Trophoblast cell (in vitro differentiated cells and primary cell): Measurements from ENCODE around the gene GPRC5D.

Source experiments
- DNase-seq, 2 donors: peaks; one replicate each; pipeline ENCODE4 v3.0.0-alpha.2; 2016
- H2AFZ ChIP-seq: 2 replicates; pipeline ENCODE4 v1.6.1; 2013; ENCODE audit warnings: low read length, moderate library complexity, mild to moderate bottlenecking; ENCODE audit not compliant: insufficient read depth, poor library complexity
- H2AK5ac ChIP-seq: 2 replicates; pipeline ENCODE4 v1.6.1; 2013; ENCODE audit warnings: mild to moderate bottlenecking, low read length
- H2BK120ac ChIP-seq: 2 replicates; pipeline ENCODE4 v1.6.1; 2013; ENCODE audit warnings: low read length, mild to moderate bottlenecking, moderate library complexity; ENCODE audit not compliant: insufficient read depth, poor library complexity
- H2BK12ac ChIP-seq: 2 replicates; pipeline ENCODE4 v1.6.1; 2013; ENCODE audit warnings: mild to moderate bottlenecking, low read length, moderate library complexity
- H2BK5ac ChIP-seq: 2 replicates; pipeline ENCODE4 v1.6.1; 2013; ENCODE audit warnings: low read length, low read depth, moderate library complexity, mild to moderate bottlenecking; ENCODE audit not compliant: poor library complexity
- H3K14ac ChIP-seq: 2 replicates; pipeline ENCODE4 v1.6.1; 2013; ENCODE audit warnings: mild to moderate bottlenecking, low read length
- H3K18ac ChIP-seq: 2 replicates; pipeline ENCODE4 v1.6.1; 2013; ENCODE audit warnings: mild to moderate bottlenecking, low read length
- H3K23ac ChIP-seq: 2 replicates; pipeline ENCODE4 v1.6.1; 2013; ENCODE audit warnings: low read length
- H3K27ac ChIP-seq: 2 replicates; pipeline ENCODE4 v1.5.1; 2013; ENCODE audit warnings: low read depth, mild to moderate bottlenecking, inconsistent platforms, low read length, moderate library complexity
- H3K27me3 ChIP-seq: 2 replicates; pipeline ENCODE4 v1.6.1; 2013; ENCODE audit warnings: inconsistent platforms, mild to moderate bottlenecking, low read length, moderate library complexity; ENCODE audit not compliant: insufficient read depth
- H3K36me3 ChIP-seq, 2 experiments: 1 replicate in 1 of 2; 2 replicates in 1 of 2; pipeline ENCODE4 v1.6.1; 2013; ENCODE audit warnings: low read length in 2 of 2, mild to moderate bottlenecking in 2 of 2, moderate library complexity in 1 of 2; ENCODE audit not compliant: insufficient read depth in 2 of 2, control insufficient read depth in 1 of 2
- H3K4ac ChIP-seq: 2 replicates; pipeline ENCODE4 v1.6.1; 2013; ENCODE audit warnings: low read depth, mild to moderate bottlenecking, low read length, moderate library complexity
- H3K4me1 ChIP-seq, 2 experiments: 1 replicate in 1 of 2; 2 replicates in 1 of 2; pipeline ENCODE4 v1.6.1; 2013; ENCODE audit warnings: low read length in 2 of 2, mild to moderate bottlenecking in 2 of 2, moderate library complexity in 1 of 2; ENCODE audit not compliant: insufficient read depth in 2 of 2, control insufficient read depth in 1 of 2
- H3K4me2 ChIP-seq: 2 replicates; pipeline ENCODE4 v1.6.1; 2013; ENCODE audit warnings: inconsistent platforms, mild to moderate bottlenecking, low read length, moderate library complexity
- H3K4me3 ChIP-seq: 2 replicates; pipeline ENCODE4 v1.5.1; 2013; ENCODE audit warnings: mild to moderate bottlenecking, low read depth, low read length, inconsistent platforms
- H3K79me1 ChIP-seq: one replicate; pipeline ENCODE4 v1.6.1; 2013; ENCODE audit warnings: low read length
- H3K79me2 ChIP-seq: 2 replicates; pipeline ENCODE4 v1.6.1; 2013; ENCODE audit warnings: low read length, mild to moderate bottlenecking; ENCODE audit not compliant: control insufficient read depth, insufficient read depth, poor library complexity
- H3K9ac ChIP-seq: 2 replicates; pipeline ENCODE4 v1.6.1; 2013; ENCODE audit warnings: mild to moderate bottlenecking, low read length
- H3K9me3 ChIP-seq: 2 replicates; pipeline ENCODE4 v1.6.1; 2013; ENCODE audit warnings: low read depth, mild to moderate bottlenecking, control low read depth, inconsistent platforms, low read length; ENCODE audit not compliant: insufficient read depth
- H4K12ac ChIP-seq: 2 replicates; pipeline ENCODE4 v1.6.1; 2013; ENCODE audit warnings: low read depth, mild to moderate bottlenecking, low read length, moderate library complexity
- H4K8ac ChIP-seq: 2 replicates; pipeline ENCODE4 v1.6.1; 2013; ENCODE audit warnings: low read depth, mild to moderate bottlenecking, low read length, moderate library complexity
- H4K91ac ChIP-seq: one replicate; pipeline ENCODE4 v1.6.1; 2013; ENCODE audit warnings: low read depth, mild to moderate bottlenecking, low read length, moderate library complexity
- WGBS: extraction: QIAGEN DNeasy Blood & Tissue Kit; methylation state at CpG from one replicate; pipeline ENCODE4 v1.1.7; 2013; ENCODE audit warnings: missing lambda C conversion rate; ENCODE audit not compliant: insufficient read length, insufficient coverage; ENCODE audit errors: extremely low coverage; 5-methylcytosine and 5-hydroxymethylcytosine counted together

Gene GPRC5D

DNA sequence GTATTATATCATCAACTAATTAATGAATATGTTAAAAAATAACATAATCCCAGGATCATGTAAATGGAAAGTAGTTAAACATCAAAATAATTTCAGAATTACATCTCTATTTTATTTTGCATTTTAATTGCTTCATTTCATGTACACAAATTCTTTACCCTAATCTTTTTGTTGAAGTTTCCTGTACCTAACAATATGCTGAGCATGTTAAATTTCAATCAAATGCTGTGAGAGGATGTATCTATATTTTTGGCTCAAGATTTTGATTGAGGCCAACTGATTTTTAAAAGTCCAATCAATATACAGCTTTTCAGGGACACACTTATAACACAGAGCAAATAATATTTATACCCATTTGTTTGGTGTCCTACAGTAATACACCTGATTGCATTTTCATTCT is 6.4 kb downstream of the GPRC5D start:
- H3K79me2 ChIP-seq: no peaks in the 10 kb centered on the region

DNA sequence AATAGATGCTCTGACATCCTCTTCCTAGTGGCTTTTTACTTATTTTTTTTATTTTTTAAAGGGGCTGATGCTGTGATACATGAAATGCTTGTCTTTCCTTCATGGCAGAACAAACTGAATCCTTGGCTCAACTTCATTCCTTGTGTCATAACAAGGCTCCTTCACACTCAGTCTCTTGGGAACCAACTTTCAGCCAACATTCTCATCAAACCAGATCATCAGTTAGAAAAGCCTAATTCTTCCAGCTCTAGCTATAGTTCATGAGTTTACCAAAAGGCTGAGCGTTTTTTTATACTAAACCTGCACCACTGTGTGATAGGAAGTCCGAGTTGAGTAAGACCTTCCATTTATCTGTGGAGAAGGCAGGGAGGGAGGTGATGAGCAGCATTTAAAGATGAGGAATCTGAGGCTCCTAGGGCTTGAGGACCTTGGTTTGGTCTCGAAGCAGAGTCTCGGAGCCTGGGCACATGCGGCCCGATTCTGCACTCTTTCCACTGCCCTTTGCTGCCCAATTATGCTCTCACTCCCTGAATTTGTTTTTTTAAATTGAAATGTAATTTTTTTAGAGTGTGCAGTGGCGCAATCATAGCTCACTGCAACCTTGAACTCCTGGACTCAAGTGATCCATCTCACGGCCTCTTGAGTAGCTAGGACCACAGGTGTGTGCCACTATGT is 8.2 kb downstream of the GPRC5D start:
- no peak overlapping the region for H3K4ac ChIP-seq
- H3K27ac ChIP-seq: no peak overlapping the region
- H3K9me3 ChIP-seq: no peaks in the 10 kb centered on the region
- peaks cover 2% of the 10 kb centered on the region for H3K79me2 ChIP-seq
- no peak overlapping the region for H3K23ac ChIP-seq
- H3K4me2 ChIP-seq: no peak overlapping the region
- DNase-seq: no peak
- H3K14ac ChIP-seq: no peak overlapping the region
- H3K4me3 ChIP-seq: no peak overlapping the region
- WGBS: no CpG with 5 or more reads among the region's 8 CpGs
- H4K91ac ChIP-seq: no peak overlapping the region
- no peak overlapping the region for H4K8ac ChIP-seq
- no peak overlapping the region for H2AK5ac ChIP-seq
- H3K4me1 ChIP-seq: peaks cover 10 to 14% of the 10 kb centered on the region in 2 experiments
- H3K27me3 ChIP-seq: no peaks in the 10 kb centered on the region
- no peak overlapping the region for H4K12ac ChIP-seq
- peaks cover 8% of the 10 kb centered on the region for H3K79me1 ChIP-seq
- no peak overlapping the region for H2AFZ ChIP-seq
- no peak overlapping the region for H2BK12ac ChIP-seq
- no peak overlapping the region for H2BK5ac ChIP-seq
- no peak overlapping the region for H3K9ac ChIP-seq
- H3K36me3 ChIP-seq: no peaks in the 10 kb centered on the region
- no peak overlapping the region for H3K18ac ChIP-seq
- no peak overlapping the region for H2BK120ac ChIP-seq

More for the DNA sequence above, 6.4 kb downstream of the GPRC5D start:
- Histone ChIP-seq H3K27me3 (no peaks in the 10 kb centered on the region), H3K4me2 (no peak overlapping the region), H3K18ac (no peak overlapping the region), H4K8ac (no peak overlapping the region), H3K9me3 (no peaks in the 10 kb centered on the region), H3K14ac (no peak overlapping the region), H3K27ac (no peak overlapping the region), H2BK5ac (no peak overlapping the region), H3K36me3 (peaks cover 0 to 4% of the 10 kb centered on the region in 2 experiments), H3K4ac (no peak overlapping the region), H4K12ac (no peak overlapping the region), H4K91ac (no peak overlapping the region), H3K23ac (no peak overlapping the region), H3K4me3 (no peak overlapping the region), H2AFZ (no peak overlapping the region), H2BK12ac (no peak overlapping the region), H3K79me1 (peaks cover 2% of the 10 kb centered on the region), H2AK5ac (no peak overlapping the region), H2BK120ac (no peak overlapping the region), H3K4me1 (peaks cover 5 to 9% of the 10 kb centered on the region in 2 experiments), H3K9ac (no peak overlapping the region)
- no peak for DNase-seq

DNA sequence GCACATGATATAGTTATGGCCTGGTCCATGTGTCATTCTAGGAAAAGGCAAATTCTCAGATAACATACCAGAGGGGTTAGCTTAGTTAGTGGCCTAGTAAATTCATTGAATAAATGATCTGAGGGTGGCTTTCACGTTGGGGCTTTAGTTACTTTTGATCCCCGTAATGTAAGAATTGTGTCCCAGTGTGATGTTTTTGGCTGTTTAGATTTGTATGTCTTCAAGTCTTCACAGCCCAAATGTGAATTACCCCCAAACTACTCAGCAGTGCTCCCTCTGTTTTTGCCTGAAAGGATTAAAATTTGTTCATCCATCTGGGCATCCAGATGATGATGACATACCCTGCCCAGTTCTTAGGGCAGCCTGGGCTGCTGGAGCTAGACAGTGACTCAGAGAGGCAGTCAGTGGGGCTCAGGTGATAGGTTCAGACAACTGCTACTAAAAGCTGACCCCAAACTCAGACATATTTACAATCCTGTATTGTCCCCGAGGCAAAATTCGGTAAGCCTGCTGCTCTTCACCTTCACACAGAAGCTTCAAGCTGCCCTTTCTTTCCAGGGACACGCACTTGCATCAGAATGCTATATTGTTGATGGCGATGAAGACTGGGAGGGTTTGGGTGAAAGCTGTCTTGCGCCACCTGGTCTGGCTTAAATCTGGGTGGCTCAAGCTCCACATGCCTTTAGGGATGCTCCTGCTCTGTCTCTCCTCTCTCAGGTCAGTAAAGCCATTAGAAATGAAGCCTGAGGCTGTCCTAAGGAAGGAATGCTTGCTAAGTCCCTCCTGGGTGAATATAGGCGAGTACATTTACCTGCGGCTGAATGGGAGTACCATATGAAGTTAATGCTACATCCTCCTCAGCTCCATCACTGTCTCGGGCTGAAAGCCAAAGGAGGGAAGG is 10.3 kb downstream of the GPRC5D start:
- H2BK120ac ChIP-seq: no peak overlapping the region
- H2BK12ac ChIP-seq: no peak overlapping the region
- no peaks in the 10 kb centered on the region for H3K27me3 ChIP-seq
- no CpG with 5 or more reads among the region's 10 CpGs for WGBS
- no peak overlapping the region for H2AFZ ChIP-seq
- H3K79me2 ChIP-seq: peaks cover 2% of the 10 kb centered on the region
- H4K91ac ChIP-seq: no peak overlapping the region
- H3K27ac ChIP-seq: peak overlapping the region; percentile 7
- no peak overlapping the region for H4K12ac ChIP-seq
- DNase-seq: no peak
- H3K4me2 ChIP-seq: no peak overlapping the region
- no peaks in the 10 kb centered on the region for H3K9me3 ChIP-seq
- no peak overlapping the region for H4K8ac ChIP-seq
- no peak overlapping the region for H3K23ac ChIP-seq
- H3K14ac ChIP-seq: no peak overlapping the region
- H2BK5ac ChIP-seq: no peak overlapping the region
- peaks cover 12 to 16% of the 10 kb centered on the region in 2 experiments for H3K4me1 ChIP-seq
- peaks cover 12% of the 10 kb centered on the region for H3K79me1 ChIP-seq
- no peak overlapping the region for H3K4ac ChIP-seq
- H2AK5ac ChIP-seq: no peak overlapping the region
- no peak overlapping the region for H3K18ac ChIP-seq
- H3K4me3 ChIP-seq: no peak overlapping the region
- H3K9ac ChIP-seq: no peak overlapping the region
- H3K36me3 ChIP-seq: peaks cover 0 to 2% of the 10 kb centered on the region in 2 experiments

DNA sequence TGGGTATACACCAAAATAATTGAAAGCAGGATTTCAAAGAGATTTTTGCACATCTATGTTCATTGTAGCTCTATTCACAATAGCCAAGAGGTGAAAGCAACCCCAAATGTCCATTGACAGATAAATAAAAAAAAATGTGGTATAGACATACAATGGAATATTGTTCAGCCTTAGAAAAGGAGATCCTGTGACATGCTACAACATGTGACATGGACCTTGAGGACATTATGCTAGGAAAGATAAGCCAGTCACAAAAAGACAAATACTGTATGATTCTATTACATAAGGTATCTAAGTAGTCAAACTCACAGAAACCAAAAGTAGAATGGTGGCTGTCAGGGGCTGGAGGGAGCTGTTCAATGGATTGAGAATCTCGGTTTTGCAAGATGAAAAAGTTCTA is 12.1 kb downstream of the GPRC5D start:
- Histone ChIP-seq H2BK5ac (no peak overlapping the region), H3K14ac (no peak overlapping the region), H4K8ac (no peak overlapping the region), H3K79me2 (peaks cover 2% of the 10 kb centered on the region), H3K4me3 (no peak overlapping the region), H3K27ac (no peak overlapping the region), H3K9me3 (no peaks in the 10 kb centered on the region), H2BK120ac (no peak overlapping the region), H3K4me1 (peaks cover 12 to 16% of the 10 kb centered on the region in 2 experiments), H3K79me1 (peaks cover 12% of the 10 kb centered on the region), H3K27me3 (no peaks in the 10 kb centered on the region), H4K91ac (no peak overlapping the region), H3K36me3 (peaks cover 0 to 2% of the 10 kb centered on the region in 2 experiments), H3K18ac (no peak overlapping the region), H2AFZ (no peak overlapping the region), H3K9ac (no peak overlapping the region), H3K23ac (no peak overlapping the region), H2AK5ac (no peak overlapping the region), H3K4ac (no peak overlapping the region), H4K12ac (no peak overlapping the region), H2BK12ac (no peak overlapping the region), H3K4me2 (no peak overlapping the region)
- DNase-seq: no peak
- no CpG with 5 or more reads among the region's 1 CpG for WGBS
